HEK293 (cell line): ENCODE measurements around the gene WDR45B.

Experiments used
- HOXC10 ChIP-seq: sonication (generic); formaldehyde crosslinking; IDR thresholded peaks from 2 replicates; pipeline ENCODE4 v1.8.1; 2023; ENCODE audit warnings: mild to moderate bottlenecking, missing genetic modification reagents
- SCRT2 ChIP-seq: fragments of 450-650 bp; formaldehyde crosslinking; IDR thresholded peaks from 2 replicates; pipeline ENCODE4 v1.5.1; 2016; ENCODE audit warnings: missing biosample characterization, missing genetic modification characterization
- ZNF350 ChIP-seq: fragments of 450-650 bp; formaldehyde crosslinking; IDR thresholded peaks from 2 replicates; pipeline ENCODE4 v1.5.0; 2017; ENCODE audit warnings: missing biosample characterization, mild to moderate bottlenecking, missing genetic modification characterization
- ZNF426 ChIP-seq: fragments of 450-650 bp; formaldehyde crosslinking; IDR thresholded peaks from 2 replicates; pipeline ENCODE4 v1.5.1; 2017; ENCODE audit warnings: missing biosample characterization, missing genetic modification characterization, mild to moderate bottlenecking, inconsistent platforms, moderate library complexity
- ZNF610 ChIP-seq: fragments of 450-650 bp; formaldehyde crosslinking; IDR thresholded peaks from 2 replicates; pipeline ENCODE4 v1.5.1; 2016; ENCODE audit warnings: missing biosample characterization, missing genetic modification characterization, borderline replicate concordance
- ZNF785 ChIP-seq: fragments of 450-650 bp; formaldehyde crosslinking; IDR thresholded peaks from 2 replicates; pipeline ENCODE4 v1.5.1; 2016; ENCODE audit warnings: missing biosample characterization, missing genetic modification characterization
- ZNF837 ChIP-seq: fragments of 450-650 bp; formaldehyde crosslinking; IDR thresholded peaks from 2 replicates; pipeline ENCODE4 v1.5.1; 2016; ENCODE audit warnings: missing biosample characterization, missing genetic modification characterization
- ZSCAN23 ChIP-seq: fragments of 450-650 bp; formaldehyde crosslinking; IDR thresholded peaks from 2 replicates; pipeline ENCODE4 v1.5.1; 2016; ENCODE audit warnings: missing biosample characterization, missing genetic modification characterization
- TF ChIP-seq, protein P1 (sequence below): fragments of 450-650 bp; formaldehyde crosslinking; IDR thresholded peaks from 2 replicates; pipeline ENCODE4 v1.5.1; 2016; ENCODE audit warnings: missing biosample characterization, missing genetic modification characterization
- TF ChIP-seq, protein P2 (sequence below): fragments of 450-650 bp; formaldehyde crosslinking; IDR thresholded peaks from 2 replicates; pipeline ENCODE4 v1.5.1; 2016; ENCODE audit warnings: missing biosample characterization, missing genetic modification characterization
- TF ChIP-seq, protein P3 (sequence below): fragments of 450-650 bp; formaldehyde crosslinking; IDR thresholded peaks from 2 replicates; pipeline ENCODE4 v1.5.0; 2017; ENCODE audit warnings: missing biosample characterization, missing genetic modification characterization, borderline replicate concordance
- TF ChIP-seq, protein P4 (sequence below): fragments of 450-650 bp; formaldehyde crosslinking; IDR thresholded peaks from 2 replicates; pipeline ENCODE4 v1.5.1; 2016; ENCODE audit warnings: missing biosample characterization, missing genetic modification characterization, borderline replicate concordance
- TF ChIP-seq, protein P5 (sequence below): fragments of 450-650 bp; formaldehyde crosslinking; IDR thresholded peaks from 2 replicates; pipeline ENCODE4 v1.5.1; 2017; ENCODE audit warnings: missing biosample characterization, mild to moderate bottlenecking, missing genetic modification characterization, moderate library complexity
- TF ChIP-seq, protein P6 (sequence below): fragments of 450-650 bp; formaldehyde crosslinking; IDR thresholded peaks from 2 replicates; pipeline ENCODE4 v1.5.1; 2016; ENCODE audit warnings: missing biosample characterization, missing genetic modification characterization

Gene WDR45B

DNA sequence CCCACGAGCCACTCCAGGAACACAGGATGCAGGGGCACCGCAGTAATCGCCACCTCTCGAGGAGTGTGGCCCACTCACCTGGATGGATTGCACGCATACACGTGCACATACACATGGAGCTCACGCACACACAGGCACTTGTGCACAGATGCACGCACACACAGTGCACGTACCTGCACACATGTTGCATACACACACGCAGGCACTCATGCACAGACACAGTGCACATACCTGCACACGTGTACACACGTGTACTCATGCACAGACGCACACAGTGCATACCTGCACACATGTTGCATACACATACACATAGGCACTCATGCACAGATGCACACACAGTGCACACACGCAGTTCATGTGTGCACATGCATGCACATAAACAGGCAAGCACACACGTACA lies 11.6 kb upstream of the WDR45B start (continued):
- TF ChIP-seq ZNF785 (tag by site-specific recombination), result no peak
- TF ChIP-seq, protein P1, sequence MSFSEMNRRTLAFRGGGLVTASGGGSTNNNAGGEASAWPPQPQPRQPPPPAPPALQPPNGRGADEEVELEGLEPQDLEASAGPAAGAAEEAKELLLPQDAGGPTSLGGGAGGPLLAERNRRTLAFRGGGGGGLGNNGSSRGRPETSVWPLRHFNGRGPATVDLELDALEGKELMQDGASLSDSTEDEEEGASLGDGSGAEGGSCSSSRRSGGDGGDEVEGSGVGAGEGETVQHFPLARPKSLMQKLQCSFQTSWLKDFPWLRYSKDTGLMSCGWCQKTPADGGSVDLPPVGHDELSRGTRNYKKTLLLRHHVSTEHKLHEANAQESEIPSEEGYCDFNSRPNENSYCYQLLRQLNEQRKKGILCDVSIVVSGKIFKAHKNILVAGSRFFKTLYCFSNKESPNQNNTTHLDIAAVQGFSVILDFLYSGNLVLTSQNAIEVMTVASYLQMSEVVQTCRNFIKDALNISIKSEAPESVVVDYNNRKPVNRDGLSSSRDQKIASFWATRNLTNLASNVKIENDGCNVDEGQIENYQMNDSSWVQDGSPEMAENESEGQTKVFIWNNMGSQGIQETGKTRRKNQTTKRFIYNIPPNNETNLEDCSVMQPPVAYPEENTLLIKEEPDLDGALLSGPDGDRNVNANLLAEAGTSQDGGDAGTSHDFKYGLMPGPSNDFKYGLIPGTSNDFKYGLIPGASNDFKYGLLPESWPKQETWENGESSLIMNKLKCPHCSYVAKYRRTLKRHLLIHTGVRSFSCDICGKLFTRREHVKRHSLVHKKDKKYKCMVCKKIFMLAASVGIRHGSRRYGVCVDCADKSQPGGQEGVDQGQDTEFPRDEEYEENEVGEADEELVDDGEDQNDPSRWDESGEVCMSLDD (tag by site-specific recombination), result no peak
- TF ChIP-seq, protein P2, sequence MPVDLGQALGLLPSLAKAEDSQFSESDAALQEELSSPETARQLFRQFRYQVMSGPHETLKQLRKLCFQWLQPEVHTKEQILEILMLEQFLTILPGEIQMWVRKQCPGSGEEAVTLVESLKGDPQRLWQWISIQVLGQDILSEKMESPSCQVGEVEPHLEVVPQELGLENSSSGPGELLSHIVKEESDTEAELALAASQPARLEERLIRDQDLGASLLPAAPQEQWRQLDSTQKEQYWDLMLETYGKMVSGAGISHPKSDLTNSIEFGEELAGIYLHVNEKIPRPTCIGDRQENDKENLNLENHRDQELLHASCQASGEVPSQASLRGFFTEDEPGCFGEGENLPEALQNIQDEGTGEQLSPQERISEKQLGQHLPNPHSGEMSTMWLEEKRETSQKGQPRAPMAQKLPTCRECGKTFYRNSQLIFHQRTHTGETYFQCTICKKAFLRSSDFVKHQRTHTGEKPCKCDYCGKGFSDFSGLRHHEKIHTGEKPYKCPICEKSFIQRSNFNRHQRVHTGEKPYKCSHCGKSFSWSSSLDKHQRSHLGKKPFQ (tag by site-specific recombination), result no peak
- TF ChIP-seq, protein P3, sequence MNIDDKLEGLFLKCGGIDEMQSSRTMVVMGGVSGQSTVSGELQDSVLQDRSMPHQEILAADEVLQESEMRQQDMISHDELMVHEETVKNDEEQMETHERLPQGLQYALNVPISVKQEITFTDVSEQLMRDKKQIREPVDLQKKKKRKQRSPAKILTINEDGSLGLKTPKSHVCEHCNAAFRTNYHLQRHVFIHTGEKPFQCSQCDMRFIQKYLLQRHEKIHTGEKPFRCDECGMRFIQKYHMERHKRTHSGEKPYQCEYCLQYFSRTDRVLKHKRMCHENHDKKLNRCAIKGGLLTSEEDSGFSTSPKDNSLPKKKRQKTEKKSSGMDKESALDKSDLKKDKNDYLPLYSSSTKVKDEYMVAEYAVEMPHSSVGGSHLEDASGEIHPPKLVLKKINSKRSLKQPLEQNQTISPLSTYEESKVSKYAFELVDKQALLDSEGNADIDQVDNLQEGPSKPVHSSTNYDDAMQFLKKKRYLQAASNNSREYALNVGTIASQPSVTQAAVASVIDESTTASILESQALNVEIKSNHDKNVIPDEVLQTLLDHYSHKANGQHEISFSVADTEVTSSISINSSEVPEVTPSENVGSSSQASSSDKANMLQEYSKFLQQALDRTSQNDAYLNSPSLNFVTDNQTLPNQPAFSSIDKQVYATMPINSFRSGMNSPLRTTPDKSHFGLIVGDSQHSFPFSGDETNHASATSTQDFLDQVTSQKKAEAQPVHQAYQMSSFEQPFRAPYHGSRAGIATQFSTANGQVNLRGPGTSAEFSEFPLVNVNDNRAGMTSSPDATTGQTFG (tag by site-specific recombination), result no peak
- TF ChIP-seq ZNF837 (tag by site-specific recombination), result no peak
- no peak for TF ChIP-seq ZNF426 (tag by site-specific recombination)
- TF ChIP-seq ZNF610 (tag by site-specific recombination), result no peak
- TF ChIP-seq ZNF350 (tag by site-specific recombination), result no peak
- TF ChIP-seq, protein P4, sequence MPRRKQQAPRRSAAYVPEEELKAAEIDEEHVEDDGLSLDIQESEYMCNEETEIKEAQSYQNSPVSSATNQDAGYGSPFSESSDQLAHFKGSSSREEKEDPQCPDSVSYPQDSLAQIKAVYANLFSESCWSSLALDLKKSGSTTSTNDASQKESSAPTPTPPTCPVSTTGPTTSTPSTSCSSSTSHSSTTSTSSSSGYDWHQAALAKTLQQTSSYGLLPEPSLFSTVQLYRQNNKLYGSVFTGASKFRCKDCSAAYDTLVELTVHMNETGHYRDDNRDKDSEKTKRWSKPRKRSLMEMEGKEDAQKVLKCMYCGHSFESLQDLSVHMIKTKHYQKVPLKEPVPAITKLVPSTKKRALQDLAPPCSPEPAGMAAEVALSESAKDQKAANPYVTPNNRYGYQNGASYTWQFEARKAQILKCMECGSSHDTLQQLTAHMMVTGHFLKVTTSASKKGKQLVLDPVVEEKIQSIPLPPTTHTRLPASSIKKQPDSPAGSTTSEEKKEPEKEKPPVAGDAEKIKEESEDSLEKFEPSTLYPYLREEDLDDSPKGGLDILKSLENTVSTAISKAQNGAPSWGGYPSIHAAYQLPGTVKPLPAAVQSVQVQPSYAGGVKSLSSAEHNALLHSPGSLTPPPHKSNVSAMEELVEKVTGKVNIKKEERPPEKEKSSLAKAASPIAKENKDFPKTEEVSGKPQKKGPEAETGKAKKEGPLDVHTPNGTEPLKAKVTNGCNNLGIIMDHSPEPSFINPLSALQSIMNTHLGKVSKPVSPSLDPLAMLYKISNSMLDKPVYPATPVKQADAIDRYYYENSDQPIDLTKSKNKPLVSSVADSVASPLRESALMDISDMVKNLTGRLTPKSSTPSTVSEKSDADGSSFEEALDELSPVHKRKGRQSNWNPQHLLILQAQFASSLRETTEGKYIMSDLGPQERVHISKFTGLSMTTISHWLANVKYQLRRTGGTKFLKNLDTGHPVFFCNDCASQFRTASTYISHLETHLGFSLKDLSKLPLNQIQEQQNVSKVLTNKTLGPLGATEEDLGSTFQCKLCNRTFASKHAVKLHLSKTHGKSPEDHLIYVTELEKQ (tag by site-specific recombination), result no peak
- TF ChIP-seq ZSCAN23, result no peak
- TF ChIP-seq HOXC10 (CRISPR knock-in tag), result no peak
- TF ChIP-seq SCRT2 (tag by site-specific recombination), result 0 out of 2 replicates have a peak, but pooled peaks have one; percentile 26
- TF ChIP-seq, protein P5, sequence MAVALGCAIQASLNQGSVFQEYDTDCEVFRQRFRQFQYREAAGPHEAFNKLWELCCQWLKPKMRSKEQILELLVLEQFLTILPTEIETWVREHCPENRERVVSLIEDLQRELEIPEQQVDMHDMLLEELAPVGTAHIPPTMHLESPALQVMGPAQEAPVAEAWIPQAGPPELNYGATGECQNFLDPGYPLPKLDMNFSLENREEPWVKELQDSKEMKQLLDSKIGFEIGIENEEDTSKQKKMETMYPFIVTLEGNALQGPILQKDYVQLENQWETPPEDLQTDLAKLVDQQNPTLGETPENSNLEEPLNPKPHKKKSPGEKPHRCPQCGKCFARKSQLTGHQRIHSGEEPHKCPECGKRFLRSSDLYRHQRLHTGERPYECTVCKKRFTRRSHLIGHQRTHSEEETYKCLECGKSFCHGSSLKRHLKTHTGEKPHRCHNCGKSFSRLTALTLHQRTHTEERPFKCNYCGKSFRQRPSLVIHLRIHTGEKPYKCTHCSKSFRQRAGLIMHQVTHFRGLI (tag by site-specific recombination), result no peak
- TF ChIP-seq, protein P6, sequence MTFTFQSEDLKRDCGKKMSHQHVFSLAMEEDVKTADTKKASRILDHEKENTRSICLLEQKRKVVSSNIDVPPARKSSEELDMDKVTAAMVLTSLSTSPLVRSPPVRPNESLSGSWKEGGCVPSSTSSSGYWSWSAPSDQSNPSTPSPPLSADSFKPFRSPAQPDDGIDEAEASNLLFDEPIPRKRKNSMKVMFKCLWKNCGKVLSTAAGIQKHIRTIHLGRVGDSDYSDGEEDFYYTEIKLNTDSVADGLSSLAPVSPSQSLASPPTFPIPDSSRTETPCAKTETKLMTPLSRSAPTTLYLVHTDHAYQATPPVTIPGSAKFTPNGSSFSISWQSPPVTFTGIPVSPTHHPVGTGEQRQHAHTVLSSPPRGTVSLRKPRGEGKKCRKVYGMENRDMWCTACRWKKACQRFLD (tag by site-specific recombination), result no peak
